ENCODE measurements around the gene ATF5. TPM values are rescaled to one million over a fixed set of nuclear protein-coding genes. Genes with fewer than 3 reads are reported as not detected.

The ATF5 gene
- total and polyA plus RNA-seq, 9 donors, result 4.3 to 23.5 (median 16.3) TPM

DNA sequence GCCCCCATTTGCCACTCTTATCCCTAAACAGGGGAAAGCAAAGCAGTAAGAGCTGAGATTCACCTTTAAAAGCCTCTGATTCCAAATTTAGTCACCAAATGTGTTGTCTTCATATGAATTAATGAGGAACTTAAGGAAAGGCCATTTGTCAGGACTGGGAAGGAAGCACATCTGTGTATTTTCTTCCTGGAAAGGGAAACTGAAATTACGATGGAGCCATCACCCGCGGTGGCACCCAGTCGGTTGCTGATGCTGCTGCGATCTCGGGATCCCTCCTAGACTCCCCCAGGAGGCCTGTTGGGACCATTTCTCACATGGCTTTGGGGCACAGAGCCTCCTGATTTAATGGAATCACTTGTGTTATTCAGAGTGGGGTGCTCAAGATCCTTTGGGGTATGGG lies 24.9 kb upstream of the ATF5 start:
- no peaks in the 10 kb centered on the region for H3K36me3 ChIP-seq
- no peaks in the 10 kb centered on the region for H3K9me3 ChIP-seq
- no peak overlapping the region for H3K27ac ChIP-seq
- no peaks in the 10 kb centered on the region for H3K27me3 ChIP-seq
- H3K4me3 ChIP-seq, result no peak overlapping the region
- TF ChIP-seq POLR2A (IDR thresholded peaks at IDR 0.05), result no peak
- TF ChIP-seq, protein P1, sequence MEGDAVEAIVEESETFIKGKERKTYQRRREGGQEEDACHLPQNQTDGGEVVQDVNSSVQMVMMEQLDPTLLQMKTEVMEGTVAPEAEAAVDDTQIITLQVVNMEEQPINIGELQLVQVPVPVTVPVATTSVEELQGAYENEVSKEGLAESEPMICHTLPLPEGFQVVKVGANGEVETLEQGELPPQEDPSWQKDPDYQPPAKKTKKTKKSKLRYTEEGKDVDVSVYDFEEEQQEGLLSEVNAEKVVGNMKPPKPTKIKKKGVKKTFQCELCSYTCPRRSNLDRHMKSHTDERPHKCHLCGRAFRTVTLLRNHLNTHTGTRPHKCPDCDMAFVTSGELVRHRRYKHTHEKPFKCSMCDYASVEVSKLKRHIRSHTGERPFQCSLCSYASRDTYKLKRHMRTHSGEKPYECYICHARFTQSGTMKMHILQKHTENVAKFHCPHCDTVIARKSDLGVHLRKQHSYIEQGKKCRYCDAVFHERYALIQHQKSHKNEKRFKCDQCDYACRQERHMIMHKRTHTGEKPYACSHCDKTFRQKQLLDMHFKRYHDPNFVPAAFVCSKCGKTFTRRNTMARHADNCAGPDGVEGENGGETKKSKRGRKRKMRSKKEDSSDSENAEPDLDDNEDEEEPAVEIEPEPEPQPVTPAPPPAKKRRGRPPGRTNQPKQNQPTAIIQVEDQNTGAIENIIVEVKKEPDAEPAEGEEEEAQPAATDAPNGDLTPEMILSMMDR (IDR thresholded peaks at IDR 0.05), result no peak
- TF ChIP-seq EP300 (IDR thresholded peaks at IDR 0.05), result no peak
- 60 to 73% (median 65%) methylated on average over 6 of the region's 6 CpGs for WGBS, 3 donors
- intact Hi-C loops (cut with DNase I), result no loop called here
- H3K4me1 ChIP-seq (ENCODE audit: insufficient read depth), result no peaks in the 10 kb centered on the region
- no peak for DNase-seq

GRCh38 chr19:49906879-49907564 lies 22.0 kb upstream of the ATF5 start:
- TF ChIP-seq, protein P1 (IDR thresholded peaks at IDR 0.05), result no peak
- TF ChIP-seq POLR2A (IDR thresholded peaks at IDR 0.05), result no peak
- TF ChIP-seq EP300 (IDR thresholded peaks at IDR 0.05), result no peak
- WGBS, 3 donors, result 90 to 92% (median 92%) methylated on average over 16 of the region's 16 CpGs
- Histone ChIP-seq H3K27ac (no peak overlapping the region), H3K36me3 (no peaks in the 10 kb centered on the region), H3K4me1 (ENCODE audit: insufficient read depth) (no peaks in the 10 kb centered on the region), H3K27me3 (no peaks in the 10 kb centered on the region), H3K9me3 (no peaks in the 10 kb centered on the region), H3K4me3 (no peak overlapping the region)
- intact Hi-C loops (cut with DNase I), result no loop called here
- DNase-seq, result no peak

GRCh38 chr19:49907745-49908446 lies 21.1 kb upstream of the ATF5 start:
- WGBS, 3 donors, result 85 to 91% (median 85%) methylated on average over 23 of the region's 23 CpGs

More at GRCh38 chr19:49907745-49908446, 21.1 kb upstream of the ATF5 start:
- H3K4me3 ChIP-seq, result no peak overlapping the region
- H3K4me1 ChIP-seq (ENCODE audit: insufficient read depth), result peaks cover 3% of the 10 kb centered on the region
- TF ChIP-seq POLR2A (IDR thresholded peaks at IDR 0.05), result no peak
- TF ChIP-seq EP300 (IDR thresholded peaks at IDR 0.05), result no peak
- TF ChIP-seq, protein P1 (IDR thresholded peaks at IDR 0.05), result no peak
- H3K27me3 ChIP-seq, result no peaks in the 10 kb centered on the region
- intact Hi-C loops (cut with DNase I), result no loop called here
- no peak overlapping the region for H3K27ac ChIP-seq
- DNase-seq, result peak in 1 of 5 donors; percentile 25
- no peaks in the 10 kb centered on the region for H3K36me3 ChIP-seq
- no peaks in the 10 kb centered on the region for H3K9me3 ChIP-seq

Data from ovary (tissue), 9 donors.